LNCAP (cell line): ENCODE measurements around the gene FRMD4A.

Experiments
- TF ChIP-seq, protein P1 (sequence below): fragments of 450-650 bp; IDR thresholded peaks from 2 replicates; pipeline ENCODE4 v1.5.1; 2017; ENCODE audit warnings: mild to moderate bottlenecking

FRMD4A gene

DNA sequence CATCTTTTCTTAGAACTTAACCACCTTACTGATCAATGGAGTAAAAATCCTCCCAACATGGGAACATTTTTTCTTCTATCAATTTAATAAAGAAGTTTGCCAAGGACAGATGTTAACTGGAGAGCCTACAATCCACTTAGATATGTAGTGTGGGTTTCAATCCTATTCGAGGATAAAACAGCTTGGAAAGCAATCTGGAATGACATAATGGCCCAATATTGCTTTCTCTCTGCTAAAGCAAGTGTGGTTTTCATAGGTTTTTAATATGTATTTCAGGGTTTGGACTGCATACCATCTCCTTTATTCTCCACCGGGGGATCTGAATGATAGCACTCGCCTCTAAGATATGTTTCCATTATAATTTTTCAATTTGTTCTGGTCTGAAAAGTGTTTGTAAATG is 594.2 kb downstream of the FRMD4A start:
- TF ChIP-seq, protein P1, sequence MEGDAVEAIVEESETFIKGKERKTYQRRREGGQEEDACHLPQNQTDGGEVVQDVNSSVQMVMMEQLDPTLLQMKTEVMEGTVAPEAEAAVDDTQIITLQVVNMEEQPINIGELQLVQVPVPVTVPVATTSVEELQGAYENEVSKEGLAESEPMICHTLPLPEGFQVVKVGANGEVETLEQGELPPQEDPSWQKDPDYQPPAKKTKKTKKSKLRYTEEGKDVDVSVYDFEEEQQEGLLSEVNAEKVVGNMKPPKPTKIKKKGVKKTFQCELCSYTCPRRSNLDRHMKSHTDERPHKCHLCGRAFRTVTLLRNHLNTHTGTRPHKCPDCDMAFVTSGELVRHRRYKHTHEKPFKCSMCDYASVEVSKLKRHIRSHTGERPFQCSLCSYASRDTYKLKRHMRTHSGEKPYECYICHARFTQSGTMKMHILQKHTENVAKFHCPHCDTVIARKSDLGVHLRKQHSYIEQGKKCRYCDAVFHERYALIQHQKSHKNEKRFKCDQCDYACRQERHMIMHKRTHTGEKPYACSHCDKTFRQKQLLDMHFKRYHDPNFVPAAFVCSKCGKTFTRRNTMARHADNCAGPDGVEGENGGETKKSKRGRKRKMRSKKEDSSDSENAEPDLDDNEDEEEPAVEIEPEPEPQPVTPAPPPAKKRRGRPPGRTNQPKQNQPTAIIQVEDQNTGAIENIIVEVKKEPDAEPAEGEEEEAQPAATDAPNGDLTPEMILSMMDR = no peak

DNA sequence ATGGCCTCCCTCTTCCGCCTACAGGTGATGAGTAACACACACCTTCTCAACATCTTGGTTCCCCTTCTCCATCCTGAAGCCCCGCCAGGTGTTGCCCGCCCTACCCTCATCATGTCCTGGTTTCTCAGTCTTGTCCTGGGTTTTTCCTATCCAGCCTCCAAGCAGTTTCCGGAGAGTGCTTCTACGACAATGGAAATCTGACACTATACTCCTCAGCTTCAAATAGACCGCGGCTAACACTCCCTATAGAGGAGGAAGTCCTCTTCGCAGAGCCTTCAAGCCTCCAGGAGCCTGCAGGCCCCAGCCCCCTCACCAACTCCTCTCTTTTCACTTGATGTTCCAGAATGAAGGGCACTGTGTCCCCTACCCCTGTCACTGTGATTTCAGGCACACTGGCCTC is 596.6 kb downstream of the FRMD4A start:
- TF ChIP-seq, protein P1 = no peak

GRCh38 chr10:13733071-13733470 is 597.7 kb downstream of the FRMD4A start:
- TF ChIP-seq, protein P1 = no peak

DNA sequence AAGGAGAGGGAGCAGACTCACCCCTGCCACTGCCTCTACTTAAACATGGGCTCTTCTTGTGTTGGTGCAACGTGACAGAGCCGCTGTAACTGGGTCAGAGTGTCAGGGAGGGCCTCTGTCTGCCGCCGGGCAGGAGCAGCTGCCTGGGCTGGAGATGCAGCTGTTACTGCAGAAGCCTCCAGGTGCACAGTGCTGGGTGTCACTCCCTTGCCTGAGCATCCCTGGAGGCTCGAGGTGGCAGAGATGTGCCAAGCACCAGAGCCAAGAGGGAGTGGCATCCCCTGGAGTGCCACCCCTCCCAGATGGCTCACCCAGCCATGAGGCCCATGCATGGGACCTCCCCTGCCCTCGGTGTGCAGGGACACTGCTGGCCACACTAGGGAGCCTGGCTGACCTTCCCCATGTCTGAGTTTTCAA is 598.3 kb downstream of the FRMD4A start:
- TF ChIP-seq, protein P1 = no peak

GRCh38 chr10:13731799-13732198 is 598.9 kb downstream of the FRMD4A start:
- TF ChIP-seq, protein P1 = no peak

- TF ChIP-seq, protein P1 = no peak
Measured at GRCh38 chr10:13730956-13731355, 599.8 kb downstream of the FRMD4A start.

DNA sequence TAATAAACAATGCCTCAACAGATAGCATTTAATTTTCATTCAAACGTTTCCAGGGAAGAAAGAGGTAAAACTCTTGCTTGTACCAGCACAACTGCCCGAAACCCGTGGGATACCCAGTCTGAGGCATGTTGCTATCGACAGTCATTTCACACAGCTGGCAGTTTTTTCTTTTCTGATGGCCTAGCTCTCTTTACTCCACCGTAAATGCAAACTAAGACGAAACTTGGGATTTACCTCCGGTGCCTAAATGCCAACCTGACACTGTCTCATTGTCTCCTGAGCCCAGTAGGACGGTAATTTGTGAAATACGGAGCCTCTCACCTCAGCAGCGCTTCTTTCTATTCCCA is 600.4 kb downstream of the FRMD4A start:
- TF ChIP-seq, protein P1 = no peak

DNA sequence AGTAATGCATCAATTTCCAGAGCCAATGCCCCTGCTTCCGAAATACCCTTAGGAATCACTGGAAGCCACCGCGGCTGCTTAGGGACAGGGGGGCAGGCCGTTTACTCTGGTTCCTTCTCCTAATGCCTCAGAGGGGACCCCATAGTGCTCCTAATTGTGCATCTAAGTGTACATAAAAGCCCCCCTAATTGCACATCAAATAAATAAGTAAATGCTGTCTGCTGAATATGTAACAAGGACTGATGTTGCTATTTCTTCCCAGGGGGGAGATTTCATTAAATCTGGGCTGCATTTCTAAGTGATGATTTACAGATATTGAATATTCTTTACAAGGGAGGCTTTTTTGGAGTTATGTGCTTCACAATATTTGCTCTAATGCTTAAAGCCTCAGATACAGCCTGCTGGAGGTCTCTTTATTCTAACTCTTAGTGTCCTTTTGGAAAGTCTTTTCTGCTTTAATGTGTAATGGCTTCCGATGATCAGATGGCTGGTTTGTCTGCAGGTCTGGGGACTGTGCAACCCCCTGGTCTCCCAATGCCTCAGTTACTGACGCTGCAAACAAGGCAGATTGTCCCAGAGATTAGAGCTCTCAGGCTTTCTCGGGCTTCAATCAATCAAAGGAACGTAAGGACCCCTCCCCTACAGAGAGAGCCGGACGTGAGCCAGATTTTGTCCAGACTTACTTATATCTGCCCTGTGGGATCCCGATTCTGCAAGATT is 601.0 kb downstream of the FRMD4A start:
- TF ChIP-seq, protein P1 = no peak
